RKO (cell line): ENCODE results near the gene SMIM36.
A peak's percentile ranks its signal among the peaks of the same experiment; 100 is the strongest.
"Not testable (repeated sequence)": the region's sequence is repeated elsewhere in the genome, so short reads cannot be mapped to it uniquely, and the experiment has no call there.

Experiments used
- DNase-seq: peaks from one replicate; pipeline ENCODE4 v3.0.0-alpha.2; 2016; ENCODE audit warnings: low spot score

Gene SMIM36

DNA sequence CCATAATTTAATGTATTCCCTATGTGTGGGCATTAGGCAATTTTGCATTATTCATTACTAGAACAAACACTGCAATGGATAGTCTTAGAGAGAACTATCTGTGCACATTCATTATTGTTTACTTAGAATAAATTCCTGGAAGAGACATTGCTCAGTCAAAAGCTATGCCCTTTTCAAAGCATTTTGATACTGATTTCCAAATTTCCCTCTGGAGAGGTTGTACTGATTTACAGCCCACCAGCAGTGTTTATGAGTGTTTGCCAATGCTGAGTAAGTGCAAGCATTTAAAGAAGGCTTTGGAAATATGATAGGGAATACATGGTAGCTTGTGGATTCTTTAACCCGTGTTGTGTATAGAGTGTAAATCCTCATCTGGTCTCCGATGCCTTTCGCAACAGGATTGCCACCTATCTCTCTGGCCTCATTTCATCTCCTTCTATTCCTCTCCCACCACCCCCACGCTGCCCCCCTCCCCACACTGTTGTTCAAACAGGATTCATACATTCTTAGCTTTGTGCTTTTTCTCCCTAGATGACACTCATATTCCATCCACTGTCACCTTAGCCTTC lies 56.3 kb downstream of the SMIM36 start:
- no peak for DNase-seq

DNA sequence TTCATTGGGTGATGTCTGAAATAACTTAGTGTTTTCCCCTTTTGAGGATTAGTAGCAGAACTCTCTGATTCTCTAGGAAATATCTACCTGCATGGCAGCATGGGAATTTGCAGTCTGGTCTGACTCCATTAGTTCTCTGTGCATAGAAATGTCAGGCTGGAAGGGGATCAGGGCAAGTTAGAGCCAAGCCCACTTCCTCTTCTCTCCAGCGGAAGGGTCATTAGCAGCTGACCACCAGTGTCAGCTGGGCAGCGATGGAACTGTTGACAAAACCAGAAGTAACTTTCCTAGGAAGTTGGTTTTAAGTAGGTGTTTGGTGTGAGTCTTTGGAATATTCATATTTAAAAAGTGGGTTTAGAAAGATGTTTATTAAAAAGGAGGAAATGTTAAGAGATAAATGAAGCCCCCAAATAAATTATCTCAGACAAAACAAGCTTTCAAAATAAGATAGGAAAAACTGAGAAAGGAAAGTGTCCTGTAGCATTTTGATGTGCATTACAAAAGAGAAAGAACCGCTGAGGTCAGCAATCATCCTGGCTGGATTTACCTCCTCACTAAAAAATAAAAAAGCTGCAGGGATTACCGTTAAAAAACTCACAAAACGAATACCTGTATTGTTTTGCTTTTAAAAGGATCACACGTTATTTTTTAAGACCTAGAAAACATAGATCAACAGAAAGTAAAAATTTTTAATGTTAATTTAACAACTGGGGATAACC lies 57.3 kb downstream of the SMIM36 start:
- no peak for DNase-seq

DNA sequence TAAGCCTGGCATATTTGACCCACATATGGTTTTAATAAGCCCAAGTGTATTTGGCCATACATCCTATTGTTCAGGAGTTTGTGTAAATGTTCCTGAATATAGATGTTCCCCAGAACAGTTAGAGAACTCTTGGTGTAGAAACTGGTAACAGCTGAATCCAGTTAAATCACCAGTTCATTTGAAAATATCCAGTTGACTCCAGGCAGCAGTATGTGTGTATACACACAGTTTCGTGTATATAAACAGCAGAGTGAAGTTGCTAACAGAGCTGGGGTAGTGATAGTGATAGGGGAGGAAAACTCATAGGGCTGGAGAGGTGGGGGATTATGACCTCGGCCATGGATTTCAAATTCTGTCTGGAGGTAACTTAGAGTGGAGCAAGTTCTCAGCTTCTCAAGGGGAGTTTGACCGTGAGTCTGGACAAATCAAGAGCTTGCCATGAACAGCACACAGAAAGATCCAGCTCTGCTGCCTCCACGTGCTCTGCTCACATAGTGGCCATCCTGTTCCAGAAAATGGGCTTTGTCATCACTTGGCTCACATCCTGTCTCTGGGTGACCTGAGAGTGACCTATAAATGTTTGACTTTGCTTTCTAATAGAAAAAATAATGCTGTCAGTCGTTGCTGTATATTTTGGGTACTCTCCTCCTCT lies 59.0 kb downstream of the SMIM36 start:
- peak; percentile 33 for DNase-seq

DNA sequence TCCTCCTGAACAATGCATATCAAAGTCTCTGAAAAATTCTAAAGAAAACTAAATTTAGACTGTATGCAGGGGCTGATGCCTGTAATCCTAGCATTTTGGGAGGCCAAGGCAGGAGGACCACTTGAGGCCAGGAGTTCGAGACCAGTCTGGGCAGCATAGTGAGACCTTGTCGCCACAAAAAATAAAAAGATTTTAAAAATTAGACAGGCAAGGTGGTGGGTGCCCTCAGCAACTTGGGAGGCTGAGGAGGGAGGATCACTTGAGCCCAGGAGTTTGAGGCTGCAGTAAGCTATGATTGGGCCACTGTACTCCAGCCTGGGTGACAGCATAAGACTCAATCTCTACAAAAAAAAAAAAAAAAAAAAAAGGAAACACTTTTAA lies 59.5 kb downstream of the SMIM36 start:
- DNase-seq = no peak

DNA sequence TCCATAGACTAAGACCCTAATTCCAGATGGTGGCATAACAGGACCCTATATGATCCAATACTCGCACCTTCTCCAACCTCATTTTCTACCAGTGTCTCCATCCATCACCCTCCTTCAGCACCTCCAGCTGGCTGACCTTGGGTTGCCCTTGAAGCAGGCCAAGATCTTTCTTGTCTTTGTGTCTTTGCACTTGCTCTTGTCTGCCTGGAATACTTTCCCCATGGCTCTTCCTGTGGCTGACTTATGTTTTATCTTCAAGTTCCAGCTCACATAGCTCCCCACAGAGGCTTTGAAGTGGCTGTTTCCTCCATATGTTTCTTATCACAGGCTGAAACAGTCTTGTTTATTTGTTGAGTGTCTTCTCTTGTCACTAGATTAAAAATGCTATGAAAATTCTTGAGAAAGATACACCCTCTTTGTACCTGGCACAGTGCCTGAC lies 60.0 kb downstream of the SMIM36 start:
- DNase-seq = no peak

DNA sequence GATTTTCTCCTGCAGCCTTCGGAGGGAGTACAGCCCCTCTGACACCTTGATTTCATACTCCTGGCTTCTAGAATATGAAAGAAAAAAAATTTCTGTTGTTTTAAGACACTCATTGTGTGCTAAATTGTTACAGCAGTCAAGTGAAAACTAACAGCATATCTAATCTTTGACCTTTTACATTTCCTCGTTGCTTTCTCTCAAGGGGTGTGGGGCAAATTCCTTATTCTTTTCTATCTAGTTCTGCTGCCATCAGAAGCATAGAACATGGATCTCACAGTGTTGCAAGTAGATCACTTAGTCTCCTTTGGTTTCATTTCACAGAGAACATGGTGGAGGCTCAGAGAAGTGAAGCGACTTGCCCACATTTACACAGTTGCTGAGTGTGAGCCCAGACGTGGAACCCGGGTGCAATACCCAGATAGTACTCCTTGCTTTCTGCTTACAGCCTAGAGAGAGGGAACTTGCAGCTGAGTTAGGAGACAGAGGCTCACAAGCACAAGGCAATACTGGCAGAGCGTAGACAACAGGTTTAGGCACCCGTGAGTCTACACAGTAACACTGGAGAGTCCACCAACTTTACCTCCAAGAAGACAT lies 60.9 kb downstream of the SMIM36 start:
- no peak for DNase-seq

DNA sequence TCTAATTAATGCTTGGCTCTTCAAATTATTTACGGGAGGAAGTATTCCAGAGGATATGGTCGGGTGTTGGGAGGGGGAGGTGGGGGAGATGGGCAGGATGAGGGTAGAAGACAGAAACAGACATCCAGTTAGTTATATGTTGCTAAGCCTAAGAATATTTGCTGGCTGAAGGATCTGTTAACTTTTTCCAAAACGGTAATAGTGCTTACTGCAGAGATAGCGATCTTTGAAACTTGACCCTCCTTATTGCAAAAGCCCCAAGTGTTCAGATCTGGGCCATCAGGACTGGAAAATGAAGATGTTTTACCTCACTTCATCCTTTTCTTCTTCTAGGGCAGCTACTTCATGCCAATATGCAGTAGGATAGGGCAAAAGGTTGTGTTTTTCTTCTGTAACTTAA lies 62.6 kb downstream of the SMIM36 start:
- no peak for DNase-seq

DNA sequence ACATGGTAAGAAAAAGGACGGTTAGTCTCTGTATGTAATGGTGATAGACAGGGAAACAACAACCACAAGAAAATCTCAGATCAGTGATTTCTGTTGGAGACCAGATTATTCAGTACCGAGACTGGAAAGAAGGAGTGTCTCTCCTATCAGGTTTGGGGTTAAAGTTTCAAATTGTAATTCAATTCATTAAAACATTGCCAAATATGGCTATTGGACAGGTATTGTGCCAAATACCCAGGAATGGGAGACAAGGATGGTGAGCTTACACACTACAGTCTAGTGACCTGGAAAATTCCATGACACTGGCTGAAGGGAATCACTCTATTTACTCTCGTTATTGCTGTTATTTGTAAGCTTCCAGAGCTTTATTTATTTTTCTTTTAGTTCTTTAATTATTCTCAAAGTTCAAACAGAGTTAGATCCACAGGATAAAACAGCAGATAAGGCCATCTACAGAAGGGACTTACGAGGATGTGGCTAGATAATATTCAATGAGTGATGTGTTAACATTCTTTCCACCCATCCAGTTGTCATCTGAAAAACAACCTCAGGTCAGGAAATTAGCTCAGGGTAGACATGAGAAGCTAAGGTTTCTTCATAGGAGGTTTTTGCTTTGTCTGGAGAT lies 64.6 kb downstream of the SMIM36 start:
- DNase-seq = no peak

DNA sequence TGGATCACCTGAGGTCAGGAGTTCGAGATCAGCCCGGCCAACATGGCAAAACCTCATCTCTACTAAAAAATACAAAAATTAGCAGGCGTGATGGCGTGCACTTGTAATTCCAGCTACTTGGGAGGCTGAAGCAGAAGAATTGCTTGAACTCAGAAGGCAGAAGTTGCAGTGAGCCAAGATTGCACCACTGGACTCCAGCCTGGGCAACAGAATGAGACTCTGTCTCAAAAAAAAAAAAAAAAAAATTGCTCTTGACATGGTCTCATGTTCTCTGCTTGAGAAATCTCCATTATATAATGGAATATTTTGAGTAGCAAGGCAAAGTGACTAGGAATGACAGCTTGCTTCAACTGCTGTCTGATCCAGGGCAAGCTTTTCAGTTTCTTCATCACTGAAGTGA lies 65.2 kb downstream of the SMIM36 start:
- not testable (repeated sequence) for DNase-seq

DNA sequence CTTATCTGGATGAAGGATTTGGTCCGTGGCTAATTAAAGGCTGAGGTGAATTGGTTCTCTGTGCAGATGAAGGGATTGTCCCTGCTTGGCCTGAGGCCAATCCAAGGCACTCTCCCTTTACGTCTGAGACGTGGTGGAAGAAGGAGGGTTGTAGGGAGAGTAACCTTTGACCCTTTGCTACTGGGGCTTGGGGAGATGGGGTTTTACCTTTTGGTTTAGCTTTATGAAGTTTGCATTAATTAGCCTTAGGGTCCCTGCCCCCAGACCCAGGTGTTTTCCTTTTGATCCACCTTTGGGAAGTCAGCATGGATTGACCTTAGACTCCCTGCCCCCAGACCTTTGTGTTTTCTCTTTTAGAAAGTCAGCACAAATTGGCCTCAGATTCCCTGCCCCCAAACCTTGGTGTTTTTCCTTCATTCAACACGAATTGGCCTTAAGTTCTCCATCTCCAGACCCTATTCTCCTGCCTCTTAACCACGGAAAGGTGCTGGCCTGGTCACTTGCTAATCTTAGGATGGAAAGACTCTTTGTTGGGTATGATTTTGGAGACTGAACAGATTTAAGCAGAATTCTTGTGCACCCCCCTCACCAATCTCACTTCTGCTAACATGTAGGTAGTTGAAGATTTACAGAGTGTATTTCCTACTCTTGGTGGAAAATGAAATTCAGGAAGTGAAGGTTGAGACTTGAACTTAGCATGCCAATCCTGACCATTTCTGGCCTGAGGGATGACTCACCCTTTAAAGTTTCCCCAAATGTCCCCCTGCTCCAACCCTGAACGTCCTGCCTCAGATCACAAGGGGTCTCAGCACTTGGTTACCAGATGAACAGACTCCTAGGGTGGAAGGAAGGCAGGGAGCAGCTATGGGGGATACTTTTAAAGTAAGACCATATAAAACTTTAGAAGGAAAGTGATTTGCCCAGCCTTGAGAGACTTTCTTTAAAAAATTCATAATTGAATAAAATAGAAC lies 66.5 kb downstream of the SMIM36 start:
- DNase-seq = no peak

DNA sequence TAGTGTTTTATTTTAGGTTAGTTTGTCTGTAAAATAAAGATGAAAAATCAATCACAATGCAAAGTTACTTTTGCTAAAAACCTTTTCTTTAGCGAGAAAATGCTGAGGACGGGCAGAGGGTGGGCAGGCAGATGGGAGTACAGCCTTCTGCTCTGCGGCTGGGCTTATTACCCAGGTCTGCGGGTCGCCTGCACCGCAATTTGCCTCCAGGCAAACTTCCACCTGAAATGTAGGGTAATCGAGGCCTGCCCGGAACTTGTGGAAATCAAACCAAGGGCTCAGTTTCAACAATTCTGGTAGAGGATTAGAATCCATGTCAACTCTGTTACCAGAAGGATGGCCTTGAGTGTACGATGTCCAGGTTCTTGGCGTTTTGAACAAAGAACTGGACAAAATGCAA lies 67.3 kb downstream of the SMIM36 start:
- DNase-seq = no peak

DNA sequence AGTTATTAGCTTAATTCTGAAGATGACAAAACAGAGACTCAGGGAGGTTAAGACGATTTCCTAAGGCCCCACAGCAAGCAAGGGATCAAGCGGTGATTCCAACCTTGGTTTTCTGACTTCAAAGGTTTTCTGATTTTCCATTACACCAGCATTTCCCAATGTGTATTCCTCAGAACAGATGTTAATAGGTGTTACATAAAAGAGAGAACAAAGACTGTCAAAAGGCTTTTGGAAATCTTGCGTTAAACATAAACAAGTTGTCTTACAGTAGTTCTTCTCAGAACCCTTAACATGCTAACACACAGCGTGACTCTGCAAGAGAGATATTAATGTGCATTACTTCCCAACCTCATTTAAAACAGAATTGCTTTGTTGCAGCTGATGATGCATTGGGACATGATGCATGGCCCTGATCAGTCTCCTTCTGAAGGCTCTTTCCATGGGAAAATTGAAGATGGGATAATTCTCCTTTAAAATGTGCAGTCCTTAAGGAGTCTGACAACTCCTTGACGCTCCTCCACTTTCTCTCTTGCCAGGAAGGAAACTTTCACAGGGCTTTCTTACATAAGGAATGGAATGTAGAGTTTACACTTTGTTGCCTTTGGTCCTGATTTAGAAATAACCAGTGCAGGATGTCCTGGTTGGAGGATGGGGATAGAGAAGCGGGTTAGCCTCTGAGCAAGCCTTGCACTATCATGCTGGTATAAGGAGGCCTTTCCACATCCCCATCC lies 68.1 kb downstream of the SMIM36 start:
- DNase-seq = no peak

DNA sequence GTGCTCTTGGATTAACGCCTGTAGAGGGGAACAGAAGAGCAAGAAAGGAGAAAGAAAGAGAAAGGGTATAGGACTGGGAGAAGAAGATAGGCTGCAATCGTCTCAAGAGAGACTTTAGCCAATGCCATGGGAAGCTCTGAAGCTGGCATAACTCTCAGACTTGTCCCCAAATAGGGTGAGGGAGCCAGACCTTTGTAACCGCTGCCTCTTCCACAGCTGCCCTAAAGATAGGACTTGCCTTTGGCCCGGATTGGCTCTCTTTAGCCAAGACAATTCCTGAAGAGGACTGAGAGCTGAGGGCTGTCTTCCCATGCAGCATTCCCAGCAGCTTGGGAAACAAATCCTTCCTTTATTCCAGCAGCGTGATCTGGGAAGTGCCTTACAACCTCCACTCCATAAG lies 68.8 kb downstream of the SMIM36 start:
- no peak for DNase-seq

DNA sequence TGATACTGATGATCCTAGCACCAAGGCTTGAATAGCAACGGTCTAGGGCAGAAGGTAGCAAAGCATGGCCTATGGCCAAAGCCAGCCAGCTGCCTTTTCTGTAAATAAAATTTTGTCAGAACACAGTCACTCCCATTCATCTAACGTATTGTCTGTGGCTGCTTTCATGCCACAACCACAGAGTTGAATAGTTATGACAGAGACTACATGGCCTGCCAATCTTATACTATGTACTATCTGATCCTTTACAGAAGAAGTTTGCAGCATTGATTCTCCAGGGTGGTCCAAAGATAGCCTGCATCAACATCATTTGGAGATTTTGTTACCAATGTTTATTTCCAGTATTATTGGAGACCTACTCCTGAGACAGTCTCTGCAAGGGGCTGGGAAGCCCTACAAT lies 69.7 kb downstream of the SMIM36 start:
- DNase-seq = no peak

DNA sequence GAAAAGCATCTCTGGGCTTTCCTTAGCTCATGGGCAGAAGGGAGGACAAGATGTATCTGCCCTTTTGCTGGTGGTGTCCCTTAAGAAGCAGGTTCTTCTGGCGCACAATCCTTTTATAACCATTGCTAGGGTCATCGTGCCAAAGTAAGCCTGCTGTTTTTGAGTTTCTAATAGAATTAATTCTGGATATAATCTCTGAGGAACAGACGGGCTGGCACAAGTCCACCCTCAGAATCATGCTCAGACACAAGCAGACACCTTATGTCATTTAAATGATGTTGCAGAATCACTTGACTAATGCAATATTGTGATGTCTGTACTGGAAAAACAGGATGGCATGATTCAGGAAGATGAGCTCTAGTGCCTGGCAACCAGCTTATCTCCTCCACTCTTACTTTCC lies 70.9 kb downstream of the SMIM36 start:
- no peak for DNase-seq

DNA sequence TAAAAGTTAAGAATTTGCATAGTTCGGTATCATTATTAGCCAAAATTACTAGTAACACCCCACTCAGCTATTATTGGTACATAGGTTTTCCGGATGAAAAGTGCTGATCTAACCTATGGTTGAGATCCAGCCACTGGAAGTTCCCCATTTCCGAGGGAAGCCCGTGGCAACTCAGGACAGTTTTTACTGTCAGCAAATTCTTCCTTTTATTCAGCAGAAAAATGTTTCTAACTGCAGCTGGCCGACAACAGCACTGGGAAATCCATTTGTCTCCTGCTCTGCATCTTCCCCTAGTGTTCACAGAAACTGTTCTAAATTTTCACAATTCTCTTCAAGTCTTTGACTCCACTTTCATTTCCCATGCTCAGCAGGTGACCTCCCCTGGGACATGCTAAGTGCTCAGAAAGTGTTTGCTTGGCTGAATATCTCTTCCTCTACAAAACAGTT lies 74.1 kb downstream of the SMIM36 start:
- DNase-seq = no peak

DNA sequence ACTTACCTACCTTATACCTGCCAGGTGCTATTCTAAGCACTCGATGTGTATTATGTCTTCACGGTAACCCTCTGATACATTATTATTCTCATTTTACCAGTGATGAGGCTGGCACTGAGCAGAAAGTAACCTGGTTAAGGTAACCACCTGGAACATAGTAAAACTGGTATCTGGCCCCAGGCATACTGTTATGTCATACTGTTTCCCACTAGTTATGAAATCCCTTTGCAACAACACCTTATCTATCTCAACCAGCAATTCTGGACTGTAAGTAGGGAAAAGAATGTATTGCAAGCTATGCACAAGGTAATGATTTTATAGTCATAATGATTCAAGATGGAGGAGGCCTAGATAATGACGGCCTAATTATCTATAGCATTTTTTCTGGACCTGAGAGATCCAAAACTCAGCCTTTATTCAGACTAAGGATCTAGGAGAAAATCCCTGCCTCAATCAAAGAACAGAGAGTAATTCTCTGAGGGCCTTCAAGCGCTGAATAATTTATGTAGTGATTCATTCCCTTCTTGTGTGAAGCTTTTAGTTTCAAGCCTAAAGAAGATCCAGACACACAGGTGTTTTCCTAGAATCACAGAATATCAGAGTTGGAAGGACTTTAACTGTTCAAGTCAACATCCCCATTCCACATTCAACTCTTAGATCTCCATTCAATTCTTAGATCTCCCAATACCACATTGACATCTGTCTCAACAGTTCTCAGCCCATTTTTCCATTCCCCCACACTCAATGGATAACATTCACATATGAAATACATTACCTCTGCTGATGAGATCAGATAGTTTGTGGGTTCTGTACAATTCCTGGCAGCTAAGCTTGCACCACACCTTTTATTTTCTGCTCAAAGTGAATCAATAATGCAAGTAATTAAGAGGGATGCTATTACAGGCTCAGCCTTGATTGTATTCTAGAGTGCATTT lies 74.8 kb downstream of the SMIM36 start:
- no peak for DNase-seq

DNA sequence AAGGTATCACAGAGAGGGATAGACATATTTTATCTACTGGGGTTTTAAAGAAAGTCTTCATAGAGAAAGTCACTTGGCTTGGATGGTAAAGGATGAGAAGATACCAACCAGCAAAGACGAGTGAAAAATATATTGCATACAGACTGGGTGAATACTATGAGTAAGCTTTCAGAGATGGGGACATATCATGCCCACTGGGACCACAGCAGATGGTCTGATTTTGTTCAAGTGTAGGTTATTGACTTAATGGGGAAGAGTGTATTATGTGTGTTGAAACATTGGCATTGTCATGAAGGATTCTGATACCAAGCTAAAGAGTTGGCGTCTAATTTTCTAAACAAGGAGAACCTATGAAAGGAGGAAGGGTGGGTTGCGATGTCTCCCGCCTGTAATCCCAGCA lies 75.8 kb downstream of the SMIM36 start:
- no peak for DNase-seq

DNA sequence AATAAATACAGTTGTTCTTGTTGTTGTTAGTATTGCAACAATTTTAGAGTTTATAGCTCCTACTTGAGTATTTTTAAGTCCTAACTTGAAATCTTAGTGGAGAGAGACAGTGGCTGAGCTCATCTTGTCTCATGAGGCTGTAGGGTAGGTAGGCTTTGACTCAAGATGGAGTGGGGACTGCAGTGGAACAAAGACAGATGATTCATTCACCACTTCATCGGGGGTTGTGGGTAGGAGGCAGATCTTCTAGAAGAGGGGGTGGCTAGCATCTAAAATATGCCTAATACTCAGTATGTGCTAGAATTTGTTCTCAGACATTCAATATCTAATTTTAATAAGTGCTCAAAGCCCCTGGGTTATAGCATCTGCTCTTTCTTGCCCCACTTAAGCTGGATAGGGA lies 76.5 kb downstream of the SMIM36 start:
- DNase-seq = no peak
